Upper lobe of left lung (tissue), 6 donors: ENCODE data around the gene WNK2. TPM values are rescaled to one million over a fixed set of nuclear protein-coding genes. Genes with fewer than 3 reads are reported as not detected.

Experiments used
- ATAC-seq, 2 donors: fragments of 200-7000 bp; cut with Tn5 transposase; one replicate each; pipeline ENCODE4 v1.9.1; 2022; ENCODE audit warnings: mild to moderate bottlenecking in 2 of 2, moderate library complexity in 2 of 2; ENCODE audit not compliant: low FRiP score in 2 of 2
- DNase-seq, 2 donors: peaks; one replicate each; pipeline ENCODE4 v3.0.0-alpha.2; 2019 to 2020
- H3K27ac ChIP-seq, 4 donors: fragments of 200-600 bp; sonication (generic); one replicate each; pipeline ENCODE4 v1.5.1; 2016 to 2019
- H3K27me3 ChIP-seq, 4 donors: fragments of 200-600 bp; sonication (generic); one replicate each; pipeline ENCODE4 v1.5.1; 2017 to 2019
- H3K36me3 ChIP-seq, 4 donors: fragments of 200-600 bp; sonication (generic); one replicate each; pipeline ENCODE4 v1.5.1; 2016 to 2019
- H3K4me1 ChIP-seq, 4 donors: fragments of 200-600 bp; sonication (generic); one replicate each; pipeline ENCODE4 v1.5.1; 2018 to 2019
- H3K4me3 ChIP-seq, 4 donors: fragments of 200-600 bp; sonication (generic); one replicate each; pipeline ENCODE4 v1.5.1; 2017 to 2019; ENCODE audit warnings: mild to moderate bottlenecking in 2 of 4, moderate library complexity in 1 of 4
- H3K9me3 ChIP-seq, 4 donors: fragments of 200-600 bp; sonication (generic); one replicate each; pipeline ENCODE4 v1.5.1; 2018 to 2019
- EP300 ChIP-seq, 4 donors: sonication (generic); formaldehyde crosslinking; IDR thresholded peaks; one replicate each; pipeline ENCODE4 v1.5.1; 2017; ENCODE audit warnings: antibody characterized with exemption in 4 of 4, control low read depth in 2 of 4
- POLR2A ChIP-seq, 4 donors: fragments of 450-650 bp; IDR thresholded peaks; one replicate each; pipeline ENCODE4 v1.5.1; 2016 to 2017; ENCODE audit warnings: antibody characterized with exemption in 4 of 4, mild to moderate bottlenecking in 2 of 4
- POLR2AphosphoS5 ChIP-seq, 2 donors: sonication (generic); formaldehyde crosslinking; IDR thresholded peaks; one replicate each; pipeline ENCODE4 v1.5.1; 2017; ENCODE audit warnings: antibody characterized with exemption in 2 of 2
- WGBS, 2 donors: methylation state at CpG; one replicate each; pipeline ENCODE4 v1.1.5; 2017 to 2018; 5-methylcytosine and 5-hydroxymethylcytosine counted together
- total RNA-seq, 6 donors: library from RNA; depleted of rRNA in 4 of 6; stranded (reverse); fragments of >200 nt in 4 of 6; gene quantifications; one replicate each; pipeline versions ENCODE4 v1.1.0 to v1.2.1, GENCODE V29; 2016 to 2021
- TF ChIP-seq, protein P1 (sequence below), 6 experiments: fragments of 450-650 bp in 4 of 6; fragments of 200-600 bp in 2 of 6; sonication (generic) in 2 of 6; IDR thresholded peaks; one replicate each; pipeline ENCODE4 v1.5.1; 2016 to 2019; ENCODE audit warnings: antibody characterized with exemption in 6 of 6
- donor health status: DM: no; HTN: no; CAD: no; lungs with moderate emphysema.
- donor health status: DM: no; HTN: yes; CAD: no; lungs with severe emphysema.

The WNK2 gene
- total RNA-seq, 6 donors from 2014 or later, result 1.1 to 11.5 (median 7.3) TPM

DNA sequence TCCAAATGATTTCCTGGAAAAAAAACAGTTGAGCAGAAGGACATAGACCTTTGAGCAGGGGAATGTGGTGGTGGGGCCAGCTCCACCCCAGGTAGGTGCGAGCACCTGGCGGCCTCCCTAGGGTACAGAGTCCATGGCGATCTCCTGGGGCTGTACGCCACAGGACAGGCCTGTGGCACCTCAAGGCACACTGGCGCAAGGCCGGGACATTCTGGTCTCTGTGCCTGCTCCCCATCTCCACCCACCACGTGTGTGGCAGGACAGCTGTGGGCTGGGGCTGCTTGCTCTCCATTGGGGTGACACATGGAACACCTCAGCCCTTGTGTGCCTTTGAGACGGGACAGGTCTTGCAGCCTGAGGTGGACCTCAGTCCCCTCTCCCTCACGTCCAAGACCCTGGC lies 25.2 kb downstream of the WNK2 start:
- Histone ChIP-seq H3K4me3 (no peak overlapping the region), H3K36me3 (no peaks in the 10 kb centered on the region), H3K9me3 (no peaks in the 10 kb centered on the region), H3K4me1 (no peaks in the 10 kb centered on the region), H3K27ac (no peak overlapping the region), H3K27me3 (no peaks in the 10 kb centered on the region)
- no peak for DNase-seq
- 92 to 93% methylated on average over 3 to 8 of the region's 9 CpGs for WGBS, 2 donors
- TF ChIP-seq, protein P1, sequence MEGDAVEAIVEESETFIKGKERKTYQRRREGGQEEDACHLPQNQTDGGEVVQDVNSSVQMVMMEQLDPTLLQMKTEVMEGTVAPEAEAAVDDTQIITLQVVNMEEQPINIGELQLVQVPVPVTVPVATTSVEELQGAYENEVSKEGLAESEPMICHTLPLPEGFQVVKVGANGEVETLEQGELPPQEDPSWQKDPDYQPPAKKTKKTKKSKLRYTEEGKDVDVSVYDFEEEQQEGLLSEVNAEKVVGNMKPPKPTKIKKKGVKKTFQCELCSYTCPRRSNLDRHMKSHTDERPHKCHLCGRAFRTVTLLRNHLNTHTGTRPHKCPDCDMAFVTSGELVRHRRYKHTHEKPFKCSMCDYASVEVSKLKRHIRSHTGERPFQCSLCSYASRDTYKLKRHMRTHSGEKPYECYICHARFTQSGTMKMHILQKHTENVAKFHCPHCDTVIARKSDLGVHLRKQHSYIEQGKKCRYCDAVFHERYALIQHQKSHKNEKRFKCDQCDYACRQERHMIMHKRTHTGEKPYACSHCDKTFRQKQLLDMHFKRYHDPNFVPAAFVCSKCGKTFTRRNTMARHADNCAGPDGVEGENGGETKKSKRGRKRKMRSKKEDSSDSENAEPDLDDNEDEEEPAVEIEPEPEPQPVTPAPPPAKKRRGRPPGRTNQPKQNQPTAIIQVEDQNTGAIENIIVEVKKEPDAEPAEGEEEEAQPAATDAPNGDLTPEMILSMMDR (IDR thresholded peaks at IDR 0.05), result no peak
- no peak for ATAC-seq

DNA sequence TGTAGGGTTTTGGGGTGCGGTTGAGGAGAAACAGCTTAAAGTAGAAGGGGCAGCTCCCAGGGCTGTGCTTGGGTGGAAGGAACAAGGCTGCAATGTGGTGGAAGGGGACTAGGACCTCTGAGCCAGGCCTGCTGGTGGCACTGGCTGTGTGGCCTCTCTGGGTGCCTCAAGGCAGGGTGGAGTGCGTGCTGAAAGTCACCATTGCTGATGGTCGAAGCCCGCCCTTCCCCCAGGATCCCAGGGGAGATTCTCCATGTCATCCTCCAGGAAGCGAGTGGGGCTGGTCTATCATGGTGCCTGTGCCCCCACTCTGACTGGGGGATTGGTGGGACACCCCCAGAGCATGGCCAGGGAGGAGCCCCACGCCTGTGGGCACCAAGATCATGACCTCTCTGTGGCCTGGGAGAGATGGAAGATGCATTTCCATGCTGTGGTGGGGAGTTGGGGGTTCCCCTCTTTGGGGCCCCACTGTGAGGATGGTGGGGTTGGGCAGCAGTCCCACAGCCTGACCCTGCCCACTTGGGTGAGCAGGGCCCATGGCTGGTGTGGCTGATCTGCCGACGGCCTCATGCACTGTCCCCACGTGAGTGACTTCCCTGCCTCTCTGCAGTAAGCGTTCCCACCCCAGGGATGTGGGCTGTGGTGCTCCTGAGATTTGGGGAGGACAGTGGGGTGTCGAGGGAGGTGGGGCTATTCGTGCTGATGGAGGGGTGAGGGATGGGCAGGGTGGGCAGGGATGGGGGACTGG lies 25.8 kb downstream of the WNK2 start:
- Histone ChIP-seq H3K4me1 (no peaks in the 10 kb centered on the region), H3K36me3 (no peaks in the 10 kb centered on the region), H3K27ac (no peak overlapping the region), H3K27me3 (no peaks in the 10 kb centered on the region), H3K9me3 (no peaks in the 10 kb centered on the region), H3K4me3 (no peak overlapping the region)
- ATAC-seq (no peak), DNase-seq (no peak)
- 79 to 87% methylated on average over 7 to 11 of the region's 12 CpGs for WGBS, 2 donors
- TF ChIP-seq EP300 (IDR thresholded peaks at IDR 0.05) (no peak), POLR2A (IDR thresholded peaks at IDR 0.05) (no peak), POLR2AphosphoS5 (IDR thresholded peaks at IDR 0.05) (no peak)
- TF ChIP-seq, protein P1 (IDR thresholded peaks at IDR 0.05), result no peak

DNA sequence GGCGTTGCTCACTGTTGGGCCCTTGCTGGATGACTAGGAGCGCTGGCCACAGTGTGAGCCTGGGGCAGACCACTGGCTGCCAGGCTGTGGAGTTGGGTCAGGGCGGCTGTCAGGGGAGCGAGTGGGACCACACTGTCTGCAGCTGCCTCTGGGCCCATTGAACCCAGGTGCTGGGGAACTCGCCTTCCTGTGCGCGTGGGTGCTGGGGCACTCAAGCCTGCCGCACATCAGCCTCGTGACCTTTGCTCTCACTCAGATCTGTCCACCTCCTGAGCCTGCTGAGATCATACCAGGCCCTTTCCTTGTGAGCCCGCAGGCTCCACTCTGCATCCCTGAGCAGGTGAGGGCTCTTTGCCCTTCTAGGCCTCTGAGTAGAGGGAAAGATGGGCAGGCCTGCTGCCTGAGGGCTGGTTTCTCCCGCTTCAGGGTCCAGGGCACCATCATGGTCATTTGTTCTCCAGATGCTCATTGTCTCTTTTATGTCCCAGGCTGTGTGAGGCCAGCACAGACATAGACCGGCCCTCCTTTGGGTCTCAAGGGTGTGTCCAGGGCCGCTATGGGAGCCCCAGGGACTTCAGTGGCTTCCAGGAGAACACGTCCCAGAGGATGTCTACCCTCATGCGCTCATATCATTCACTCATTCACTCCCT lies 26.5 kb downstream of the WNK2 start:
- H3K9me3 ChIP-seq, result peaks cover 0 to 7% (median under 1%) of the 10 kb centered on the region in 4 donors
- ATAC-seq, result no peak
- no peak overlapping the region for H3K27ac ChIP-seq
- DNase-seq, result no peak
- 96 to 97% methylated on average over 10 to 15 of the region's 15 CpGs for WGBS, 2 donors
- no peaks in the 10 kb centered on the region for H3K4me1 ChIP-seq
- TF ChIP-seq EP300 (IDR thresholded peaks at IDR 0.05) (no peak), POLR2AphosphoS5 (IDR thresholded peaks at IDR 0.05) (no peak), POLR2A (IDR thresholded peaks at IDR 0.05) (no peak)
- TF ChIP-seq, protein P1 (IDR thresholded peaks at IDR 0.05), result no peak
- H3K4me3 ChIP-seq, result no peak overlapping the region
- H3K36me3 ChIP-seq, result no peaks in the 10 kb centered on the region
- H3K27me3 ChIP-seq, result no peaks in the 10 kb centered on the region

DNA sequence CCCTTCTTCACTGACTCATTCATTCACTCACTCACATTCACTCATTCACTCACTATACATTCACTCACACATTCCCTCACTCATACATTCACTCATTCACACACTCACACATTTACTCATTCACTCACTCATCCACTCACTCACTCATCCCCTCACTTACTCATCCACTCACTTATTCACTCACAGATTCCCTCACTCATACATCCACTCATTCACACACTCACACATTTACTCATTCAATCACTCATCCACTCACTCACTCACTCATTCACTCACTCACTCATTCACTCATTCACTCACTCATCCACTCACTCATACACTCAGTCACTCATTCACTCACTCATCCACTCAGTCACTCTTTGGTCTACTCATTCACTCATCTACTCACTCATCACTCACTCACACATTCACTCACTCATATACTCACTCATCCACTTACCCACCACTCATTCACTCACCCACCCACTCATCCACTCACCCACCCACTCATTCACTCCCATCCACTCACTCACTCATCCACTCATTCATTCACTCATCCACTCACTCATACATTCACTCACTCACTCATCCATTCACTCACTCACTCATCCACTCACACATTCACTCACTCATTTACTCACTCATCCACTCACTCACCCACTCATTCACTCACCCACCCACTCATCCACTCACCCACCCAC lies 27.2 kb downstream of the WNK2 start:
- Histone ChIP-seq H3K4me1 (no peaks in the 10 kb centered on the region), H3K27ac (no peak overlapping the region), H3K36me3 (no peaks in the 10 kb centered on the region), H3K9me3 (peaks cover 0 to 12% (median 4%) of the 10 kb centered on the region in 4 donors), H3K4me3 (no peak overlapping the region), H3K27me3 (no peaks in the 10 kb centered on the region)
- DNase-seq (no peak), ATAC-seq (no peak)
- TF ChIP-seq, protein P1 (IDR thresholded peaks at IDR 0.05), result no peak
- no peak for TF ChIP-seq EP300 (IDR thresholded peaks at IDR 0.05)
- TF ChIP-seq POLR2AphosphoS5 (IDR thresholded peaks at IDR 0.05), result no peak
- TF ChIP-seq POLR2A (IDR thresholded peaks at IDR 0.05), result no peak
